NCI-H1417 treated with DMSO at 0.1 percent for 48 hours (cell line): ENCODE results near the gene STAM2.
"Not testable (repeated sequence)": the region's sequence is repeated elsewhere in the genome, so short reads cannot be mapped to it uniquely, and the experiment has no call there.

Experiments used
- DNase-seq: peaks from one replicate; lab custom pipeline; 2025; lab: John Stamatoyannopoulos, UW

Gene STAM2

DNA sequence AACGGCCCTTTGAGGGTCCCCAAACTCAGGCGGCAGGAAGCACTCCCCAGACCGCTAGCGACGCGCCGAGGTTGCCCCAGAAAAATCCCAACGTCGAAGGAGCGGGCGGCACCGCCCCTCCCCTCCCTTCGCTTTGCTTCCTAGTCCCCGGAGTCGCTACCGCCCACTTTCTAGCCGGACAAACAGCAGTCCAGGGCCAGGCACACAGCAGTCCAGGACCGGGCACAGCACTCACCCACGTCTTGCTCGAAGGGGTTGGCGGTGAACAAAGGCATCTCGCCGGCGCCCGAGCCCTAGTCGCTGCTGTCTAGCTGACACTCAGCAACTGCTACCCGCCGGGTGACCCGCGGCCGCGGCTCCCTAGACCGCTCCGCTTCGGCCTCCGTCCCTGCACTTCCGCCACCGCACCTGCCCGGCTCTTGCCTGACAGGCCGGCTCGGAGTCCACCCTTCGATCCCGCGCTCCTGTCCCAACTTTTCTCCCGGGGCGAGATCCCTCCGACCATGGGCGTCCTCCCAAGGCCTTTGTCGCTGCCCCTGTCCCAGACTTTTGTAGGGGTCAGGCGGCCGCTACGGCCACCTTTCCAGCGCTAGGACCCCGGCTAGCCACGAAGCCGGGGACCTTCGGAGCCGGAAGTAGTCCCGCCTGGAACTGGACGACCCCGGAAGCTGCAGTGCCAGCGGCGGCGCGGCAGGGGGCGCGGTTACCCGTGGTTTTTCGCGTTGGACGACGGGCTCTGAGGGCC is at the start of gene STAM2:
TSS of gene STAM2 (minus strand) at position 396 of the 745 bp plus-strand sequence. CDS start at position 275, 121 bp downstream.
- peak; percentile 78 for DNase-seq

DNA sequence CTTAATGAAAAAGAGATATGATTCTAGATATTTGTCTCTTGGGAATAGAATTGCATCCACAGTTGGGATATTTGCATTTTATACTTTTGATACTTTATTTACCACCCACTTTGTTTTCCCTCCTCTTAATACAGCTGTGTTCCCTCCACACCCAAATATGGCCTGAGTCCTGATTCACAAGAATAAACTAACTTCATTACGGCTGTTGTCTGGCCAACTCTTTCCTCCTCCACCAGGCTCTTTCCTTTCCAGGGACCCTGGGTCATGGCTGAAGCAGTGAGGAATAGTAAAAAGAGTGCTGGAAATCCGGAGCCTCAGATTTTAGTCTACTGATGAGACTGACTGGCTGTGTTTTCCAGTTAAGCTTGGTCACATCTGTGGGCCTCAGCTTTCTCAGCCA is 48.4 kb upstream of the STAM2 start:
- DNase-seq: no peak

DNA sequence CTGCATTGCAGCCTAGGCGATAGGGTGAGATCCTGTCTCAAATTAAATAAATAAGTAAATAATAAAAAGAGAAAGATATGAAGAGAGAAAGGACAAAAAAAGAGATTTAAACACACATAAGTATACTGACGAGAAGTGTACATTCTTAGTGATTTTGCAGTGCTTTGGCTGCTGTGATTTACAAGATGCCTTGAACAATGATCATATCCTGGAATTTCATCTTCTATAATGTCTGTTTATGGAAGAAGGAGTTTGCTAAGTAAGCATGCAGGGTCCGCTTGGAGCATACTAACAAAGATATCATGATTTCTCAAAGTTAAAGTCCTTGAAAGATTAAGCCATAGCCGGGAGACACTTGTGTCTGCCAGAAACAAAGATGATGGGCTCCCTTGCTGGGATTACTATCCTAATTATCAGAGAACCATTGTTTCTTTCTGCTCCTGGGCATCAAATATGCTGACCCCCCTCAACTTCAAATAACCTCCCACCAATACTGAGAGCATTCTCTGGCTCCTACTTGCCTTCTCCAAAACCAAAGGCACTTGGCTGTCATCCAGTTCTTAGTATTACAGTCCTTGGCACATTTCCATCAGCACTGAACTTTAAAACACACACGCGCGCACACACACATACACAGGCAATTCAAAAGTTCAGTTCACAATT is 47.5 kb upstream of the STAM2 start:
- no peak for DNase-seq

DNA sequence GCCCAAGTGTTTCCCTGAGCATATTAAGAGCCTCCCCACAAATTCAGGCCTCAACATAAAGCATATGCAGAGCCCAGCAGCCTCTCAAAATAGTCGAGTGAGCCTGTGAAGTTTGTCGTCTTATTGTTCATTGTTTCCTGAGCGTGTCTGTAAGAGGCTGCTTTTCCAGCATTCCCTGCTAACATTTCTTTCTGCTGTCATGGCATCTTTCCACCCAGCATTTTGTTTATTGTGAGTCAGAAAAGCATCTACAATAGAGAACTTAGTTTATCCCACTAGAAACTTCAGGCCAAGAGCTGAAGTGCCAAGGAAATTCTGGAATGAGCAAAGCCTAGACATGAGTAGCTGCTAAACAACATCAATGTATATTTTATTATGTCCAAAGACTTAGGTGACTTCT is 46.3 kb upstream of the STAM2 start:
- DNase-seq: no peak

DNA sequence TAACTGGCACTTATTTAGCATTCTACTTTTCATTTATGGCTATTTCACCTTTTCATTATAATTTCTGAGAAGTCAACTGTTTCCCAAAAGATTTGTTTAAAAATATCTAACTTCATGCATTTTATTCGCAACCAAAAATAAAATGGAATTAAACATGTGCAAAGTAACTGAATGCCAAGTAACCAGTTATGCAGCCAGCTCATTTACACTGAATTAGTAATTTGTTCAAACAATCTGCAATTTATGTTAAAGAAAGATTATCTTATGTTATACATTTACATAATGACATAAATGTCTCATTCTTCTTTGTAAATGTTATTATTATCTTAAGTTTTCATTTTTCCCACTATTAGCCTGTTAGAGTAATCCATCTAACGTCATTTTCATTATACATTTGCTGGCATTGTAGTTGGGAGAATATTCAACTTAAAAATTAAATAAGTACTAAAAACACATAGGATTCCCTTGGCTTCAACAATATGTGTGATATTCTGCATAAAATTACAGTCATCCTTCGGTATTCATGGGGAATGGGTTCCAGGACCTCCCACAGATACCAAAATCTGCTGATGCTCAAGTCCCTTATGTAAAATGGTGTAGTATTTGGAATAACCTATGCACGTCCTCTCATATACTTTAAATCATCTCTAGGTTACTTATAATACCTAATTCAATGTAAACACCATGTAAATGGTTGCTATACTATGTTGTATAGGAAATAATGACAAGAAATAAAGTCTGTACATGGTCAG is 43.7 kb upstream of the STAM2 start:
- no peak for DNase-seq

DNA sequence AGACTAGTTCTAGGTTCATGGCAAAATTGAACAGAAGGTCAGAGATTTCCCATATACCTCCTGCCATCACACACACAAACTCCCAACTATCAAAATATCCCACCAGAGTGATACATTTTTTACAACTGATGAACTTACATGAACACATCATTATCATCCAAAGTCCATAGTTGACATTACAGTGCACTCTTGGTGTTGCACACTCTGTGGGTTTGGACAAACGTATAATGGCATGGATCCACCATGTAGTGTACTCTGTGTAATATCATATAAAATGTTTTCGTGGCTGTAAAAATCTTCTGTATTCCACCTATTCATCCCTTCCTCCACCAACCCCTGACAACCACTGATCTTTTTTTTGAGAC is 25.9 kb upstream of the STAM2 start:
- DNase-seq: no peak

DNA sequence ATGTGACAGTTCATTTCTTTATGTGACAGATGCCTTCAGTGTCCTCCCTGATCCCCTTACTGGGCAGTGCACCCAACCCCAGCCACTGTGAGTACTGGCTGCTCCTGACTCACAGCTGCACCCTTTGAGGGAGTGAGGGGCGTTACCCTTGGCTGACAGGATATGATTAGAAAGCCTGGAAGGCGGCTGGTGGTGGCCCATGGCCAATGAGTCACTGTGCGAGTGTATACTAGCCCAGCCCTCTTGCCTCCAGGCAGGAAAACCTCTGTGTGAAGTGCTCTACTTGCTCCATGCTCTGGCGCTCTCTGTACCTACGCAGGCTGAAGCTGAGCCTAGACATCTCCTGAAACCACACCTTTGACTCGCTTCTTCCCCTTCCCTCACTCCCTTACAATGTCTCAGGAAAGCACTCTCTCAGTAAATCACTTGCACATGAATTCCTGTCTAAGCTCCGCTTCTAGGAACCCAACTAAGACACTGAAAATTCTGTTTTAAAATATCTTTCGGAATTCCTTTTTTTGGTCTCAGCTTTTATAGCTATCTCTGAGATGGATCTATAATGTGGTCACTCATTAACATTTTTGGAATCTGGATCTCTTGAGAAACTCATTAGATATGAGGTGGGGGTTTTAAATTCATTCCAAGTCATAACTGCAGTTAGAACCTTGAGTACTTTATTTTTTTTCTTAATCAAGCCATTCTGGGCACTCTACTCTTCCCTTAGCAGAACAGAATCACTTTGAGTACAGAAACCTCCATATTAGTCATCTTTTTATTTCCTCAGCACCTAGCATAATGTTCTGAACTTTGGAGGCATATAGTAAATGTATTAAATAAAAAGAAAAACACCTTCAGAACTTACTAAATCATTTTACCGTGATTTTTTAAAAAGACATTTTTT is 25.3 kb upstream of the STAM2 start:
- no peak for DNase-seq

DNA sequence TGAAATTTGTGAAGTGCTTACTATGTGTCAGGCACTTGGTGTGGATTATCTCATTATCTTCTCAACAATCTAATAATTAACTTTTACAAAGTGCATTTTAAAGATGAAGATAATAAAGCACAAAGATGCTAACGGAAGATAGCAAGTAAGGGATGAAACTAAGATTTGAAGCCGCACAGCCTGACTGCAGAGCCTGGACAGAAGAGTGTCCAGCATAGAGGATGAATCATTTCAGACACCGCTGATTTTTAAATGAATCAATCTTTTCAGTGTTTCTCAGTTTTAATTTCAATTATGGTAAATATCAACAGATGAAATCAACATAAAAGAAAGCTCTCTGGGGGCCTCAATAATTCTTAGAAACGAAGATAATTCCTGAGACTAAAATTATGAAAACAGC is 24.5 kb upstream of the STAM2 start:
- DNase-seq: no peak

DNA sequence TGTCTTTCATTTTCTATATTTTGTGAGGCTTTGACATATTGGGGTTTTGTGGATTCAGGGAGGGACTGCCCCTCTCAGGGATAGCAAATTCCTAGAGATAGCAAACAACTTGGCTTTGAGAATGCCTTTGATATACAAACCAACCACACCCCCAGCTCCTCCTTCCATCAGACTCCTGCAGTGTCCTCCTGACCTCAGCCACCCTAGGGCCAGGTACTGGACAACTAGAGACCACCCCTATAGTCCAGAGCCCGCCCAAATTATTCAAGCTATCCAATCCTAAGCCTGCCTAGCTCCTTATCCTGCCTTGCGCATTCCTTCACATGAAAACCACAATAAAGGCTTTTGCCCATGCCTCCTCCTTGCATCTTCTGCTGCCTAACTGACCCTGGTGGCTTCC is 22.9 kb upstream of the STAM2 start:
- no peak for DNase-seq

DNA sequence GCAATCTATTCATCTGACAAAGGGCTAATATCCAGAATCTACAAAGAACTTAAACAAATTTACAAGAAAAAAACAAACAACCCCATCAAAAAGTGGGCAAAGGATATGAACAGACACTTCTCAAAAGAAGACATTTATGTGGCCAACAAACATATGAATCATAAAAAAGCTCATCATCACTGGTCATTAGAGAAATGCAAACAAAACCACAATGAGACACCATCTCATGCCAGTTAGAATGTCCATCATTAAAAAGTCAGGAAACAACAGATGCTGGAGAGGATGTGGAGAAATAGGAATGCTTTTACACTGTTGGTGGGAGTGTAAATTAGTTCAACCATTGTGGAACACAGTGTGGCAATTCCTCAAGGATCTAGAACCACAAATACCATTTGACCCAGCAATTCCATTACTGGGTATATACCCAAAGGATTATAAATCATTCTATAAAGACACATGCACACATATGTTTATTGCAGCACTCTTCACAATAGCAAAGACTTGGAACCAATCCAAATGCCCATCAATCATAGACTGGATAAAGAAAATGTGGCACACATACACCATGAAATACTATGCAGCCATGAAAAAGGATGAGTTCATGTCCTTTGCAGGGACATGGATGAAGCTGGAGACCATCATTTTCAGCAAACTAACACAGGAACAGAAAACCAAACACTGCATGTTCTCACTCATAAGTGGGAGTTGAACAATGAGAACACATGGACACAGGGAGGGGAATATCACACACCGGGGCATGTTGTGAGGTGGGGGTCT is 22.1 kb upstream of the STAM2 start:
- not testable (repeated sequence) for DNase-seq

DNA sequence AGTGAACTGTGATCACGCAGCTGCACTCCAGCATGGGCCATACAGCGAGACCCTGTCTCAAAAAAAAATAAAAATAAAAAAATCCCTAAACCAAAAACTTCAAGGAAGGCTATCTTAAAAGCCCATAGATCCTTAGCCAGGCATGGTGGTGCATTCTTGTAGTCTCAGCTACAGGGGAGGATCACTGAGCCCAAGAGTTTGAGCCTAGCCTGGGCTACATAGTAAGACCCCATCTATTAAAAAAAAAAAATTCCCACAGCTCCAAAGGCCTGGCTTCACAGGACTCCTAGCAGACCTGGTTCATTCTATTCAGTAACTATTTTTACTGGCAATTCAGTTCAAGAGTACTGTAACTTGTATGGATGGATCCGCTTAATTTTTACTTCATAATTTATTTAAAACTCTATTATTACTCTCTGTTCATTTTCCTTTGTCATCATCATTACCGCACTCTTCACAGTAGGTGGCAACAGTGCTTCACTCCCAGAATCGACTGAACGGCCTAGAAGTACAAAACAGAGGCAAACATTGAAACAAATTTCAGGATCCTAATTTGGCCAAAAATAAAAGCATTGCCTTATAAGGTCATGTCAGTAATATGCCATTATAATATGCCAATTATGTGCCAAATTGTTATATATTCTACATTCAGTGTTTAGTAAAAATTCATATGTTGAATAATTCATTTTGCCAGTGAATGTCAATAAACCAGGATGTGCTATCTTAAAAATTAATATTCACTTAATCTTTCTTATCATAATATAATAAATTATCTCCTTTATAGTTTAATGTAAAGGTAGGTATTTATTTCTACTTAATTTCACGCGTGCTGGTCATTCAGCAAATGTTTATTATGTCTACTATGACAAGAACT is 14.3 kb upstream of the STAM2 start:
- DNase-seq: peak; percentile 14

DNA sequence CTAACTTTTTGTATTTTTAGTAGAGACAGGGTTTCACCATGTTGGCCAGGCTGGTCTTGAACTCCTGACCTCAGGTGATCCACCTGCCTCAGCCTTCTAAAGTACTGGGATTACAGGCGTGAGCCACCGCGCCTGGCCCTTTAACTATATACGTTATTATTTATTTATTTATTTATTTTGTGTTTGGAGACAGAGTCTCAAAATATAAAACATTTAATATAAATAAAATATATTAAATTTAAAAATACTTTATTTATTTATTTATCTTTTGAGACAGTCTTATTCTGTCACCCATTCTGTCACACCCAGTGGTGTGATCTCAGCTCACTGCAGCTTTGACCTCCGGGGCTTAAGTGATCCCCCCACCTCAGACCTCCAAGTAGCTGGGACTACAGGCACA is 11.2 kb upstream of the STAM2 start:
- not testable (repeated sequence) for DNase-seq

DNA sequence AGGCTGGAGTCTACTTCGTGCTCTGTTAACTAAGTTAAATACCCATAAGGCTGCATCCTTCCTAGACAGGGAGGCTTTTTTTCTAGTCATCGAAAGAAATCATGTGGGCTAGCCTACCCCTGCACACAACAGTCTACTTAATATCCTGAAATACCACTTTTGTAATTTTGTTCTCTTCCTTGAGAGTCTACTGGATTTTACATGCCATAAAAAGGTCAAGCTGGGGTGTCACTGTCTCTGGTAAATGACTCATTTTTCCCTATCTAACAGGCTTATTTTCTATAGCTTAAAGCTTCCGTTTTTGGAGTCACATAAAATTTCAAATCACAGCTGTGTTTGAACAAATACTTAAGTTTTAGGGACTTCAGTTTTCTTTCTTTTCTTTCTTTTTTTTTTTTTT is 10.7 kb upstream of the STAM2 start:
- no peak for DNase-seq

DNA sequence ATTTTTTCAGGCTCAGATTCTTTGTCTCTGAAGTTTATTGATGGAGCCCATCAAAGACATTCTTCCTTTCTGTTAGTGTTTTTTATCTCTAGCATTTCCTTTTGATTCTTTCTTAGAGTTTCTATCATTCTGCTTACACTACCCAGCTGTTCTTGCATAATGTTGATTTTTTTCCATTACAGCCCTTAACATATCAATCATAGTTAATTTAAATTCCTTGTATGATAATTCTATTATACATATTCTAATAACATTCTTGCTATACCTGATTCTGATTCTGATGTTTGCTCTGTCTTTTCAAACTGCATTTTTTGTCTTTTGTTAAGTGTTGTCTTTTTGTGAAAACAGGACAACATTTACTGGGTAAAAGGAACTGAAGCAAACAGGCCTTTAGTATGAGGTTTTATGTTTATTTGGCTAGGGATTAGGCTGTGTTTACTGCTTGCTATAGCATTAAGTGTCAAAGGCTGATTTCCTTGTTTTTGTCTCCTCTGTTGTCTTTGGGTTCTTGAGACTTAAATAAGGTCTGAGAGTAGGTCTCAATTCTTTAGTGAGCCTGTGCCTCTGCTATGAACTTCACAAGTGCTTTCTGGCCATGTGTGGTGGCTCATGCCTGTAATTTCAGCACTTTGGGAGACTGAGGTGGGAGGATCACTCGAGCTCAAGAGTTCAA is 8.0 kb upstream of the STAM2 start:
- no peak for DNase-seq

DNA sequence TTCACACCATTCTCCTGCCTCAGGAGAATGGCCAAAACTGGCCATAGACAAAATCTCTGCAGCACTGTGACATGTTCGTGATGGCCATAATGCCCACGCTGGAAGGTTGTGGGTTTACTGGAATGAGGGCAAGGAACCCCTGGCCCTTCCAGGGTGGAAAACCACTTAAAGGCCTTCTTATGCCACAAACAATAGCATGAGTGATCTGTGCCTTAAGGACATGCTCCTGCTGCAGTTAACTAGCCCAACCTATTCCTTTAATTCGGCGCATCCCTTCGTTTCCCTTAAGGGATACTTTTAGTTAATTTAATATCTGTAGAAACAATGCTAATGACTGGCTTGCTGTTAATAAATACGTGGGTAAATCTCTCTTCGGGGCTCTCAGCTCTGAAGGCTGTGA is 2.1 kb upstream of the STAM2 start:
- not testable (repeated sequence) for DNase-seq

DNA sequence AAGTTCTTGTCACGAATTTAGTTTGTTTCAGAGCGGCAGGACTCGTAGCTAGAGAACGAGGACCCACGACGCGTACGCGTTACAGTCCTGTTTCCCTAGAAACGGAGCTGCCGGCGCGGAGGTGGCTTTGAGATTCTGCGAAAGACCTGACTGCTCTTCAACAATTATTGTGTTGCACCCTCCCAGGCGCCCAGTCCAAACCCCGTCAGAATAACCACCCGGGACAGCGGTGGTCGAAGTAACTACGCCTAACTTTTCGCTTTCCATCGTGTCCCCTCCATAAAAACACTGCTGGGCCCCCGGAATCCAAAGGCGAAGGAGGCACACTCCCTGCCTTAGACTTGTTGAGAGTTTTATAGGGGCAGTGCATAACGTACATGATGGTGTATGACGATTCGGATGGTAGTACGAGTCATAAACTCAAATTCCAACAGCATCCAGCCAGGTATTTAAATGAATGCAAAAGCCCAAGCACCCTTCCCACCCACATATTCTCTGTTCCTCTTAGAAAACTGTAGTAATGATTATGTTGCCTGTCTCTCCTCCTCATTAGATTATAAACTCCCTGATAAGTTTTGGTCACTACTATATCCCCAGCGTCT is 651 bp upstream of the STAM2 start:
- no peak for DNase-seq

DNA sequence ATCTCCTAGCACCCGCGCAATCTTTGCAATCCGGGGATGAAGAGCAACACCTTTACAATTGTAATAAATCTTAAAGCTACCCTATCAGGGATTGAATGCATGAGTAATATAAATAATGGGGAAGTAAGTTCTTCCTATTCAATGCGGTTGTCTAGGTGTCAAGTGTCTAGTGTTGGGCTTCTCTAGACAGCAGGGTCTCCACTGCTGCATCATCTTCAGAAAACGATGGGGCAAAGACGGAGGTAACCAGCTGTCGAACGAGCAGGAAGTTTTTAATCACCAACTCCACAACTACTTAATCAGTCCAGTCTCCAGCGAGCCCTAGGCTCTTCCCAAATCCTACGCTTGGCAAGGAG is 573 bp downstream of the STAM2 start:
- DNase-seq: no peak

DNA sequence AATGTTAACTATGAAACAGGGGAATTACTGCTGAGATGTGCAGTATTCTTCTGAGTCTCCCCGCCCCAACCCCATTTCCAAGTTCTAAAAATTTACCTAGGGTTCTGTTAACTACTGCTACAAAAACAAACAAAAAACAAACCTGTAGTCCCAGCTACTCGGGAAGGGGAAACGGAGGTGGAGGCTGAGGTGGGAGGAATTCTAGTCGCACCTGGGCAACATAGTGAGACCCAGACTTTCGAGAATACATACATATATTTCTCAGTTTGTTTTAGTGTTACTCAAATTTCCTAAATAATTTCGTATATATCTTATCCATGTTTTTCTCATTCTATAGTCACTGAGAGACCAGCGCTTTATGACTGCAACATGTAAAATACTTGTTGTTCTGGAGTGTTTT is 989 bp downstream of the STAM2 start:
- no peak for DNase-seq

DNA sequence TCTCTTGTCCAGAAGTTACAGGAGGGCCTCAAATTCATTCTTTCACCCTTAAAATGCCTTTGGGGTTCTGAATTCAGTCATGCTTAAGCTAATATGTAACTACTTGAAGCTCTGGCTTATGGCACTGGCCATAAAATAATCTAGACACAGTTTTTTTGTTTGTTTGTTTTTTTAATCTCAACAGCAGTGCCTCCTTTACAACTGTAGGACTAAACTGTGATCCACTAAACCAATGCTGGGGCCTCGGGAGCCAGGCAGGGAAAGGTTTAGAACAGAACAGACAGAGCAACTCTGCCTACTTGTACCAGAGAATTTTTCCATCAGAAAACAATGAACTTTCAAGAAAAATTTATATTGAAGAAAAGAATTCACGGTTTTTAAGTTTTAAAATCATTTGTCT is 1.7 kb downstream of the STAM2 start:
- DNase-seq: no peak
